CD14-positive monocyte (primary cell): ENCODE measurements around the gene SPECC1L. TPM values are rescaled to one million over a fixed set of nuclear protein-coding genes. Genes with fewer than 3 reads are reported as not detected.
A peak's percentile ranks its signal among the peaks of the same experiment; 100 is the strongest.

ENCODE experiments used
- DNase-seq, 3 donors: peaks; one replicate each; pipeline ENCODE4 v3.0.0-alpha.2; 2011 to 2022
- H2AFZ ChIP-seq: 2 replicates; pipeline ENCODE4 v1.6.0; 2012; ENCODE audit warnings: mild to moderate bottlenecking, low read depth, low read length, inconsistent platforms; ENCODE audit not compliant: insufficient read depth, poor library complexity, severe bottlenecking
- H3K27ac ChIP-seq, 2 donors: 1 replicate in 1 of 2; 2 replicates in 1 of 2; pipeline ENCODE4 v1.5.1; 2012 to 2013; ENCODE audit warnings: low read length in 2 of 2, control low read depth in 1 of 2, inconsistent platforms in 1 of 2, low read depth in 1 of 2, mild to moderate bottlenecking in 1 of 2
- H3K27me3 ChIP-seq, 2 donors: one replicate each; pipeline versions ENCODE4 v1.6.0 to v1.6.1; 2011 to 2013; ENCODE audit warnings: low read length in 2 of 2; ENCODE audit not compliant: control insufficient read depth in 2 of 2, insufficient read depth in 2 of 2
- H3K36me3 ChIP-seq, 2 donors: replicated peaks in 1 of 2; 1 replicate in 1 of 2; 2 replicates in 1 of 2; pipeline versions ENCODE4 v1.5.1 to v1.6.1; 2012 to 2013; ENCODE audit warnings: low read length in 2 of 2, control low read depth in 1 of 2, inconsistent platforms in 1 of 2, mild to moderate bottlenecking in 1 of 2; ENCODE audit not compliant: insufficient read depth in 2 of 2, control insufficient read depth in 1 of 2
- H3K4me1 ChIP-seq, 2 donors: 1 replicate in 1 of 2; 2 replicates in 1 of 2; pipeline versions ENCODE4 v1.5.1 to v1.6.1; 2012 to 2013; ENCODE audit warnings: low read length in 2 of 2, control low read depth in 1 of 2, inconsistent platforms in 1 of 2, mild to moderate bottlenecking in 1 of 2, moderate library complexity in 1 of 2; ENCODE audit not compliant: insufficient read depth in 2 of 2, control insufficient read depth in 1 of 2
- H3K4me2 ChIP-seq: replicated peaks from 2 replicates; pipeline ENCODE3; 2012; ENCODE audit warnings: low read length, moderate library complexity, mild to moderate bottlenecking; ENCODE audit not compliant: poor library complexity, severe bottlenecking; ENCODE audit errors: extremely low read depth
- H3K4me3 ChIP-seq, 3 experiments: fragments of 200-600 bp in 1 of 3; sonication (generic) in 1 of 3; replicated peaks in 1 of 3; 1 replicate in 2 of 3; 2 replicates in 1 of 3; pipeline ENCODE4 v1.5.1; 2011 to 2013; ENCODE audit warnings: low read length in 3 of 3, mild to moderate bottlenecking in 3 of 3, control low read depth in 2 of 3, low read depth in 2 of 3, inconsistent platforms in 1 of 3, moderate library complexity in 1 of 3
- H3K79me2 ChIP-seq: 2 replicates; pipeline ENCODE4 v1.6.0; 2012; ENCODE audit warnings: mild to moderate bottlenecking, control low read depth, inconsistent platforms, low read length, moderate library complexity; ENCODE audit not compliant: insufficient read depth
- H3K9ac ChIP-seq: 2 replicates; pipeline ENCODE4 v1.6.0; 2017; ENCODE audit warnings: low read length, mild to moderate bottlenecking; ENCODE audit not compliant: insufficient read depth, poor library complexity, severe bottlenecking
- H3K9me3 ChIP-seq, 2 donors: replicated peaks in 1 of 2; 1 replicate in 1 of 2; 2 replicates in 1 of 2; pipeline versions ENCODE4 v1.5.1 to v1.6.1; 2012 to 2013; ENCODE audit warnings: low read length in 2 of 2, control low read depth in 1 of 2; ENCODE audit not compliant: control insufficient read depth in 1 of 2, insufficient read depth in 1 of 2
- H4K20me1 ChIP-seq: 2 replicates; pipeline ENCODE4 v1.6.0; 2012; ENCODE audit warnings: mild to moderate bottlenecking, low read length, control low read depth, moderate library complexity; ENCODE audit not compliant: insufficient read depth
- H3K27ac Mint-ChIP-seq, 7 donors: one replicate each; pipeline ENCODE4 v1.8.0; 2020; ENCODE audit warnings: mild to moderate bottlenecking in 7 of 7, mixed read lengths in 7 of 7, moderate library complexity in 6 of 7, inconsistent platforms in 2 of 7
- H3K27me3 Mint-ChIP-seq, 3 donors: one replicate each; pipeline ENCODE4 v1.8.0; 2021 to 2022; ENCODE audit warnings: low read depth in 3 of 3, mild to moderate bottlenecking in 3 of 3, mixed read lengths in 3 of 3, moderate library complexity in 3 of 3, inconsistent platforms in 1 of 3
- H3K36me3 Mint-ChIP-seq, 2 donors: one replicate each; pipeline ENCODE4 v1.8.0; 2020; ENCODE audit warnings: mixed read lengths in 2 of 2, inconsistent platforms in 1 of 2, mild to moderate bottlenecking in 1 of 2
- H3K4me1 Mint-ChIP-seq: one replicate; pipeline ENCODE4 v1.8.0; 2020; ENCODE audit warnings: mild to moderate bottlenecking, mixed read lengths
- H3K4me3 Mint-ChIP-seq, 2 donors: one replicate each; pipeline ENCODE4 v1.8.0; 2020; ENCODE audit warnings: mild to moderate bottlenecking in 2 of 2, mixed read lengths in 2 of 2, moderate library complexity in 1 of 2
- H3K9me3 Mint-ChIP-seq, 7 donors: one replicate each; pipeline ENCODE4 v1.8.0; 2020 to 2022; ENCODE audit warnings: mixed read lengths in 7 of 7, mild to moderate bottlenecking in 6 of 7, moderate library complexity in 6 of 7, inconsistent platforms in 2 of 7
- WGBS: methylation state at CpG from one replicate; pipeline ENCODE4 v1.1.5; 2013; ENCODE audit warnings: missing lambda C conversion rate; ENCODE audit not compliant: insufficient coverage; 5-methylcytosine and 5-hydroxymethylcytosine counted together
- intact Hi-C, 2 donors: fragments of 100-400 bp; cut with micrococcal nuclease; formaldehyde crosslinking; loops; one replicate each; pipeline versions ENCODE4 v1.15.0 to v1.15.1; 2023
- polyA plus RNA-seq, 3 donors: library from polyadenylated mRNA; depleted of rRNA in 1 of 3; unstranded in 2 of 3; stranded (reverse) in 1 of 3; fragments of 300-500 nt in 2 of 3; fragments of >200 nt in 1 of 3; fragmentation: Illumina TruSeq in 2 of 3; gene quantifications; 1 replicate in 2 of 3; 2 replicates in 1 of 3; pipeline ENCODE4 v1.2.3, GENCODE V29; 2012 to 2021
- TF ChIP-seq, protein P1 (sequence below): fragments of 200-600 bp; IDR thresholded peaks from one replicate; pipeline ENCODE4 v1.8.0; 2022; ENCODE audit warnings: antibody characterized with exemption, mild to moderate bottlenecking

Gene SPECC1L
- polyA plus RNA-seq, 3 donors, result 2.5 to 7.2 (median 4.9) TPM

DNA sequence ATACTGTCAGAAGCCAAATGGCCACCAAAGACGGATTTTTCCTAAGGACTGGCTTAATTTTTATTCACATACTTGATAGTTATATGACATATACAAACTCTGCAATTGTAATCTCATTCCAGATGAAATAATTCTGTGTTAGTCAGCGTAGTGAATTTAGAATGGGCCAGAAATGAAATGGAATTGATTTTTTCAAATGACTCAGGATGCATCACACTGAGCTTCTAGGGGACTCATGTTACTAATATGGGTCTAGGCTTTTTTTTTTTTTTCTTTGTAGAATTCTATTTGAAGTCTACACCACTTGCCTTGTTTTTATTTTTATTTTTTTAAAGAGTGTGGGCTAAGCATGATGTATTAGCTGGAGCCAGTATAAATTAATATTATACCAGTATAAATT lies 62.7 kb downstream of the SPECC1L start:
- WGBS, result no CpG with 5 or more reads among the region's 2 CpGs
- Mint-ChIP-seq H3K27me3 (no peaks in the 10 kb centered on the region), H3K4me3 (no peak overlapping the region), H3K36me3 (peaks cover 42 to 46% of the 10 kb centered on the region in 2 donors), H3K4me1 (peaks cover 31% of the 10 kb centered on the region), H3K27ac (no peak overlapping the region), H3K9me3 (no peaks in the 10 kb centered on the region)
- Histone ChIP-seq H3K9ac (no peak overlapping the region), H2AFZ (no peak overlapping the region), H3K4me3 (no peak overlapping the region), H3K4me2 (no peak overlapping the region), H4K20me1 (no peaks in the 10 kb centered on the region), H3K36me3 (peaks cover 18 to 54% of the 10 kb centered on the region in 2 donors), H3K79me2 (peaks cover 8% of the 10 kb centered on the region), H3K27ac (no peak overlapping the region), H3K4me1 (peaks cover 24 to 33% of the 10 kb centered on the region in 2 donors), H3K9me3 (no peaks in the 10 kb centered on the region), H3K27me3 (no peaks in the 10 kb centered on the region)
- no peak for DNase-seq
- intact Hi-C loops, result no loop called here
- TF ChIP-seq, protein P1, sequence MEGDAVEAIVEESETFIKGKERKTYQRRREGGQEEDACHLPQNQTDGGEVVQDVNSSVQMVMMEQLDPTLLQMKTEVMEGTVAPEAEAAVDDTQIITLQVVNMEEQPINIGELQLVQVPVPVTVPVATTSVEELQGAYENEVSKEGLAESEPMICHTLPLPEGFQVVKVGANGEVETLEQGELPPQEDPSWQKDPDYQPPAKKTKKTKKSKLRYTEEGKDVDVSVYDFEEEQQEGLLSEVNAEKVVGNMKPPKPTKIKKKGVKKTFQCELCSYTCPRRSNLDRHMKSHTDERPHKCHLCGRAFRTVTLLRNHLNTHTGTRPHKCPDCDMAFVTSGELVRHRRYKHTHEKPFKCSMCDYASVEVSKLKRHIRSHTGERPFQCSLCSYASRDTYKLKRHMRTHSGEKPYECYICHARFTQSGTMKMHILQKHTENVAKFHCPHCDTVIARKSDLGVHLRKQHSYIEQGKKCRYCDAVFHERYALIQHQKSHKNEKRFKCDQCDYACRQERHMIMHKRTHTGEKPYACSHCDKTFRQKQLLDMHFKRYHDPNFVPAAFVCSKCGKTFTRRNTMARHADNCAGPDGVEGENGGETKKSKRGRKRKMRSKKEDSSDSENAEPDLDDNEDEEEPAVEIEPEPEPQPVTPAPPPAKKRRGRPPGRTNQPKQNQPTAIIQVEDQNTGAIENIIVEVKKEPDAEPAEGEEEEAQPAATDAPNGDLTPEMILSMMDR, result no peak

DNA sequence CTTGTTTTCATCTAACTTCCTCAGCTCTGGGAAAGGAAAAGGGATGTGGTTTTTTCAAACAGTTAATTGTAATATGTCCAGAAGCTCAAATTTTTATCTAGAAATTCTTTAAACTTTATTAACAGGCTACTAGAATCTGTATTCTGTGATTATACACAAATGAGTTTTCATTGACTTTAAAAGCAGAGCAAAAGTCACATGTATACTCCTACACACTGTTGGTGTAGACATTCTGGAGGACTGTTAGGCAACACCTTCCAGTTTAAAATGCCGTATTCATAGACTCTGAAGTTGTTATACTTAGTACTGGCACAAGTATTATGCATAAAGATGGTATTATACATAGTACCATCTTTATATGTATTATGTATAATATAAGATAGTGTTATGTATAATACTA lies 64.9 kb downstream of the SPECC1L start:
- Histone ChIP-seq H4K20me1 (no peaks in the 10 kb centered on the region), H3K27me3 (no peaks in the 10 kb centered on the region), H3K4me1 (peaks cover 21 to 25% of the 10 kb centered on the region in 2 donors), H3K79me2 (peaks cover 8% of the 10 kb centered on the region), H2AFZ (no peak overlapping the region), H3K27ac (peak overlapping the region in 1 of 2 donors; percentile 70), H3K9ac (no peak overlapping the region), H3K36me3 (peaks cover 30 to 55% of the 10 kb centered on the region in 2 donors), H3K4me2 (peak overlapping the region; percentile 1), H3K4me3 (no peak overlapping the region), H3K9me3 (no peaks in the 10 kb centered on the region)
- Mint-ChIP-seq H3K36me3 (peaks cover 44 to 47% of the 10 kb centered on the region in 2 donors), H3K27ac (peak overlapping the region in 5 of 7 donors; percentile 54 to 87 (median 77)), H3K27me3 (peaks cover 0 to 2% (median 0%) of the 10 kb centered on the region in 3 donors), H3K9me3 (no peaks in the 10 kb centered on the region), H3K4me1 (peaks cover 27% of the 10 kb centered on the region), H3K4me3 (no peak overlapping the region)
- no CpG with 5 or more reads among the region's 1 CpG for WGBS
- intact Hi-C loops, result no loop called here
- peak in 2 of 3 donors; percentile 4 to 10 for DNase-seq
- TF ChIP-seq, protein P1, result no peak
